HFF-Myc (cell line): Measurements from ENCODE around the gene BRD1.
A peak's percentile ranks its signal among the peaks of the same experiment; 100 is the strongest.

Experiments used
- DNase-seq: peaks from one replicate; pipeline ENCODE4 v3.0.0-alpha.2; 2011; ENCODE audit warnings: low read depth; ENCODE audit errors: extremely low read depth
- H3K4me3 ChIP-seq: replicated peaks from 2 replicates; pipeline ENCODE4 v1.5.1; 2011; ENCODE audit warnings: low read depth, mild to moderate bottlenecking, control low read depth, low read length
- CTCF ChIP-seq: IDR thresholded peaks from 2 replicates; pipeline ENCODE4 v1.5.1; 2012; ENCODE audit warnings: mild to moderate bottlenecking, low read depth, low read length, control low read depth; ENCODE audit errors: missing control alignments

BRD1 gene

GRCh38 chr22:49861642-49862495 is 34.2 kb upstream of the BRD1 start:
- no peak overlapping the region for H3K4me3 ChIP-seq
- TF ChIP-seq CTCF, result no peak
- no peak for DNase-seq

GRCh38 chr22:49858827-49859226 is 31.2 kb upstream of the BRD1 start:
- H3K4me3 ChIP-seq, result no peak overlapping the region
- no peak for DNase-seq
- TF ChIP-seq CTCF, result no peak

GRCh38 chr22:49856766-49857618 is 29.3 kb upstream of the BRD1 start:
- no peak for TF ChIP-seq CTCF
- no peak overlapping the region for H3K4me3 ChIP-seq
- DNase-seq, result no peak

- H3K4me3 ChIP-seq, result peak overlapping the region; percentile 95
- no peak for TF ChIP-seq CTCF
- no peak for DNase-seq
Measured at GRCh38 chr22:49856343-49856742, 28.7 kb upstream of the BRD1 start.

GRCh38 chr22:49855251-49855911 is 27.7 kb upstream of the BRD1 start:
- peak overlapping the region; percentile 95 for H3K4me3 ChIP-seq
- no peak for TF ChIP-seq CTCF
- no peak for DNase-seq

GRCh38 chr22:49853981-49854831 is 26.5 kb upstream of the BRD1 start:
- peak overlapping the region; percentile 95 for H3K4me3 ChIP-seq
- DNase-seq, result no peak
- TF ChIP-seq CTCF, result no peak
